ENCODE data around the gene MLLT6. TPM values are rescaled to one million over a fixed set of nuclear protein-coding genes. Genes with fewer than 3 reads are reported as not detected.
A peak's percentile ranks its signal among the peaks of the same experiment; 100 is the strongest.

The MLLT6 gene
- total RNA-seq, 4 donors from 2014 or later = 62.7 to 83.6 (median 73.0) TPM

GRCh38 chr17:38750044-38750311 lies 44.9 kb downstream of the MLLT6 start:
- Histone ChIP-seq H3K27me3 (peaks cover 0 to 6% (median 0%) of the 10 kb centered on the region in 4 donors), H3K36me3 (peaks cover 0 to 12% (median 9%) of the 10 kb centered on the region in 4 donors), H3K9me3 (no peaks in the 10 kb centered on the region), H3K27ac (replicated peaks in 1 of 4) (peak overlapping the region; percentile 89 to 97 (median 94)), H3K4me1 (peaks cover 64 to 94% (median 85%) of the 10 kb centered on the region in 4 donors), H3K4me3 (peak overlapping the region; percentile 81 to 95 (median 92))
- WGBS = 8% methylated on average over 8 of the region's 12 CpGs
- DNase-seq (ENCODE audit: extremely low spot score) = no peak
- TF ChIP-seq EP300 (IDR thresholded peaks at IDR 0.05) (no peak), POLR2AphosphoS5 (IDR thresholded peaks at IDR 0.05) (no peak), CTCF (IDR thresholded peaks at IDR 0.05) (no peak), POLR2A (IDR thresholded peaks at IDR 0.05; ENCODE audit: low read depth) (no peak)
- intact Hi-C loops (cut with DNase I) = no loop called here

- Histone ChIP-seq H3K36me3 (peaks cover under 1 to 16% (median 13%) of the 10 kb centered on the region in 4 donors), H3K27ac (replicated peaks in 1 of 4) (peak overlapping the region; percentile 89 to 97 (median 94)), H3K9me3 (no peaks in the 10 kb centered on the region), H3K4me1 (peaks cover 63 to 93% (median 81%) of the 10 kb centered on the region in 4 donors), H3K27me3 (peaks cover 0 to 6% (median 0%) of the 10 kb centered on the region in 4 donors), H3K4me3 (peak overlapping the region; percentile 81 to 97 (median 94))
- no peak for TF ChIP-seq EP300 (IDR thresholded peaks at IDR 0.05)
- no peak for TF ChIP-seq CTCF (IDR thresholded peaks at IDR 0.05)
- no peak for TF ChIP-seq POLR2A (IDR thresholded peaks at IDR 0.05; ENCODE audit: low read depth)
- no peak for TF ChIP-seq POLR2AphosphoS5 (IDR thresholded peaks at IDR 0.05)
- no peak for DNase-seq (ENCODE audit: extremely low spot score)
- intact Hi-C loops (cut with DNase I) = no loop called here
- 42% methylated on average over 23 of the region's 28 CpGs for WGBS
Measured at GRCh38 chr17:38750312-38751121, 45.4 kb downstream of the MLLT6 start.

- Histone ChIP-seq H3K27me3 (peaks cover 0 to 6% (median 0%) of the 10 kb centered on the region in 4 donors), H3K27ac (replicated peaks in 1 of 4) (peak overlapping the region; percentile 89 to 97 (median 94)), H3K36me3 (peaks cover 7 to 24% (median 20%) of the 10 kb centered on the region in 4 donors), H3K4me1 (peaks cover 56 to 86% (median 73%) of the 10 kb centered on the region in 4 donors), H3K4me3 (peak overlapping the region; percentile 84 to 97 (median 92)), H3K9me3 (no peaks in the 10 kb centered on the region)
- intact Hi-C loops (cut with DNase I) = no loop called here
- TF ChIP-seq EP300 (IDR thresholded peaks at IDR 0.05) (no peak), CTCF (IDR thresholded peaks at IDR 0.05) (no peak), POLR2A (IDR thresholded peaks at IDR 0.05; ENCODE audit: low read depth) (no peak), POLR2AphosphoS5 (IDR thresholded peaks at IDR 0.05) (no peak)
- no peak for DNase-seq (ENCODE audit: extremely low spot score)
- WGBS = 9% methylated on average over 10 of the region's 10 CpGs
Measured at GRCh38 chr17:38751144-38751807, 46.2 kb downstream of the MLLT6 start.

GRCh38 chr17:38751808-38752307 lies 46.8 kb downstream of the MLLT6 start:
- H3K4me3 ChIP-seq = peak overlapping the region; percentile 84 to 97 (median 92)
- WGBS = under 1% methylated on average over 36 of the region's 44 CpGs
- no peak for DNase-seq (ENCODE audit: extremely low spot score)
- intact Hi-C loops (cut with DNase I) = no loop called here
- peaks cover 50 to 80% (median 67%) of the 10 kb centered on the region in 4 donors for H3K4me1 ChIP-seq
- H3K27me3 ChIP-seq = peaks cover 0 to 6% (median 0%) of the 10 kb centered on the region in 4 donors
- peaks cover 12 to 30% (median 25%) of the 10 kb centered on the region in 4 donors for H3K36me3 ChIP-seq
- H3K27ac ChIP-seq (replicated peaks in 1 of 4) = peak overlapping the region; percentile 87 to 97 (median 94)
- H3K9me3 ChIP-seq = no peaks in the 10 kb centered on the region
- TF ChIP-seq POLR2A (IDR thresholded peaks at IDR 0.05; ENCODE audit: low read depth) (no peak), EP300 (IDR thresholded peaks at IDR 0.05) (no peak), POLR2AphosphoS5 (IDR thresholded peaks at IDR 0.05) (peak in 1 of 2 donors; percentile 72), CTCF (IDR thresholded peaks at IDR 0.05) (no peak)

Data from esophagus muscularis mucosa (tissue), 4 donors.